ENCODE results near the gene KNCN.
A peak's percentile ranks its signal among the peaks of the same experiment; 100 is the strongest.

KNCN gene

DNA sequence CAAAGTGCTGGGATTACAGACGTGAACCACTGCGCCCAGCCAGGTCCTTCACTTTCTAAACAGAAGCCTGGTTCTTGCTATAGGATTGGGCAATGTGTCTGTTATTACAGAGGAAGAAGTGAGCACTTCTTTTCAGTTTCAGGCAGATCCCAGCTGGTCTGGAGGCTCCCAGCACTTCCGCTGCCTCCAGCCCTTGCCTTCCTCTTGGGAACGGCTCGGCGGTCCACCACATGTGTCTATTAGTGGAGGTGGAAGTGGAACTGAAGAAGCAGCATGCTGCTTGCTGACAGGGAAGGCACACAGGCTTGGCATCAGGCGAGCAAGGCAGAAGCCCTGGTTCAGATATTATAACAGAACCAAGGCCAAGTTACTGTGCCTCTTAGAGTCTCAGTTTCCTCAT is 35.6 kb upstream of the KNCN start:
- WGBS, 2 donors (ENCODE audit: extremely low coverage in 2 of 2, insufficient read length in 2 of 2, insufficient replicate concordance in 1 of 2) = no CpG with 5 or more reads among the region's 7 CpGs
- Histone ChIP-seq H4K8ac (ENCODE audit: low read depth, low read length) (no peak overlapping the region), H3K4me3 (ENCODE audit: low read length in 2 of 2) (no peak overlapping the region), H3K9me3 (replicated peaks in 1 of 2; ENCODE audit: control insufficient read depth in 2 of 2, insufficient read depth in 1 of 2, low read depth in 1 of 2, low read length in 2 of 2) (peaks cover 4 to 15% of the 10 kb centered on the region in 2 donors), H3K9ac (ENCODE audit: low read depth, low read length, poor library complexity) (no peak overlapping the region), H2AFZ (ENCODE audit: low read length) (no peak overlapping the region), H2BK12ac (ENCODE audit: low read length) (no peak overlapping the region), H2BK5ac (ENCODE audit: low read length) (no peak overlapping the region), H2BK120ac (ENCODE audit: low read depth, low read length) (no peak overlapping the region), H3K23ac (ENCODE audit: low read depth, low read length, poor library complexity) (no peak overlapping the region), H3K14ac (ENCODE audit: low read length) (no peak overlapping the region), H3K27ac (replicated peaks; ENCODE audit: low read length) (no peak overlapping the region), H3K27me3 (ENCODE audit: control insufficient read depth in 3 of 3, insufficient read depth in 3 of 3, low read depth in 1 of 3, low read length in 3 of 3) (no peaks in the 10 kb centered on the region), H2AK5ac (ENCODE audit: low read depth, low read length) (no peak overlapping the region), H3K36me3 (replicated peaks in 1 of 2; ENCODE audit: control insufficient read depth in 2 of 2, insufficient read depth in 2 of 2, low read length in 2 of 2) (peaks cover 9 to 60% of the 10 kb centered on the region in 2 donors), H2BK15ac (ENCODE audit: low read length) (no peak overlapping the region), H3K18ac (ENCODE audit: low read length) (no peak overlapping the region), H3K4me2 (ENCODE audit: insufficient read depth, low read length, poor library complexity, severe bottlenecking) (no peak overlapping the region), H4K91ac (ENCODE audit: low read depth, low read length, poor library complexity) (no peak overlapping the region), H3K4ac (ENCODE audit: low read length) (no peak overlapping the region), H3K79me1 (ENCODE audit: low read depth, low read length) (no peaks in the 10 kb centered on the region), H3K4me1 (ENCODE audit: control insufficient read depth in 2 of 2, insufficient read depth in 1 of 2, low read depth in 1 of 2, low read length in 2 of 2) (peaks cover 0 to 5% of the 10 kb centered on the region in 2 donors)
- DNase-seq (ENCODE audit: low spot score) = no peak

- no peak overlapping the region for H2AFZ ChIP-seq (ENCODE audit: low read length)
- H2AK5ac ChIP-seq (ENCODE audit: low read depth, low read length) = no peak overlapping the region
- H3K36me3 ChIP-seq (replicated peaks in 1 of 2; ENCODE audit: control insufficient read depth in 2 of 2, insufficient read depth in 2 of 2, low read length in 2 of 2) = peaks cover 10 to 58% of the 10 kb centered on the region in 2 donors
- no peak overlapping the region for H3K9ac ChIP-seq (ENCODE audit: low read depth, low read length, poor library complexity)
- no peak overlapping the region for H2BK120ac ChIP-seq (ENCODE audit: low read depth, low read length)
- H3K4me3 ChIP-seq (ENCODE audit: low read length in 2 of 2) = peak overlapping the region in 1 of 2 donors; percentile 19
- H3K18ac ChIP-seq (ENCODE audit: low read length) = no peak overlapping the region
- WGBS, 2 donors (ENCODE audit: extremely low coverage in 2 of 2, insufficient read length in 2 of 2, insufficient replicate concordance in 1 of 2) = no CpG with 5 or more reads among the region's 12 CpGs
- no peaks in the 10 kb centered on the region for H3K27me3 ChIP-seq (ENCODE audit: control insufficient read depth in 3 of 3, insufficient read depth in 3 of 3, low read depth in 1 of 3, low read length in 3 of 3)
- H2BK5ac ChIP-seq (ENCODE audit: low read length) = no peak overlapping the region
- H4K91ac ChIP-seq (ENCODE audit: low read depth, low read length, poor library complexity) = no peak overlapping the region
- no peak overlapping the region for H3K14ac ChIP-seq (ENCODE audit: low read length)
- peaks cover 0 to 5% of the 10 kb centered on the region in 2 donors for H3K4me1 ChIP-seq (ENCODE audit: control insufficient read depth in 2 of 2, insufficient read depth in 1 of 2, low read depth in 1 of 2, low read length in 2 of 2)
- H2BK12ac ChIP-seq (ENCODE audit: low read length) = no peak overlapping the region
- DNase-seq (ENCODE audit: low spot score) = no peak
- H3K4ac ChIP-seq (ENCODE audit: low read length) = no peak overlapping the region
- H2BK15ac ChIP-seq (ENCODE audit: low read length) = no peak overlapping the region
- no peak overlapping the region for H3K4me2 ChIP-seq (ENCODE audit: insufficient read depth, low read length, poor library complexity, severe bottlenecking)
- peaks cover 4 to 15% of the 10 kb centered on the region in 2 donors for H3K9me3 ChIP-seq (replicated peaks in 1 of 2; ENCODE audit: control insufficient read depth in 2 of 2, insufficient read depth in 1 of 2, low read depth in 1 of 2, low read length in 2 of 2)
- H4K8ac ChIP-seq (ENCODE audit: low read depth, low read length) = no peak overlapping the region
- no peak overlapping the region for H3K27ac ChIP-seq (replicated peaks; ENCODE audit: low read length)
- H3K79me1 ChIP-seq (ENCODE audit: low read depth, low read length) = no peaks in the 10 kb centered on the region
- no peak overlapping the region for H3K23ac ChIP-seq (ENCODE audit: low read depth, low read length, poor library complexity)
Observed at GRCh38 chr1:46585312-46585938, 34.0 kb upstream of the KNCN start.

DNA sequence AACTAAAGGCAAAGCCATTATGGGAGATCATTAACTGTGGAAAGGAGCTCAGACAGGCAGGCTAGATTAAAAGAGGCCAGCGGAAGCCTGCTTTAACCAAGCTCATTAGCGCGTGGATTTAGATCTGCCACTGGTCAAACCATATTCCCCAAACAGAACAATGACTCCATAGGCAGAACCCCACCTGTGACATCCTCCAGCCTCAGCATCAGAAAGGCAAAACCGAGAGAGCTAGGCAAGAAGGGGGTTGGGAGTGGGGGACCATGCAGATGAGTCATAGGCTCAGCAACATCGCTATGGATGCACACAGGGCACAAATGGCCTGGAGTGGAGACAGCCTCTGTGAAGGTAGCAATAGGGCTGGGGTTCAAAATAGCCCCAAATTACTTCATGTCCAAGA is 32.0 kb upstream of the KNCN start:
- Histone ChIP-seq H3K9me3 (replicated peaks in 1 of 2; ENCODE audit: control insufficient read depth in 2 of 2, insufficient read depth in 1 of 2, low read depth in 1 of 2, low read length in 2 of 2) (no peaks in the 10 kb centered on the region), H2AFZ (ENCODE audit: low read length) (no peak overlapping the region), H4K91ac (ENCODE audit: low read depth, low read length, poor library complexity) (no peak overlapping the region), H3K4ac (ENCODE audit: low read length) (no peak overlapping the region), H2BK12ac (ENCODE audit: low read length) (no peak overlapping the region), H2BK15ac (ENCODE audit: low read length) (no peak overlapping the region), H3K27me3 (ENCODE audit: control insufficient read depth in 3 of 3, insufficient read depth in 3 of 3, low read depth in 1 of 3, low read length in 3 of 3) (no peaks in the 10 kb centered on the region), H3K4me1 (ENCODE audit: control insufficient read depth in 2 of 2, insufficient read depth in 1 of 2, low read depth in 1 of 2, low read length in 2 of 2) (peaks cover 0 to 5% of the 10 kb centered on the region in 2 donors), H3K23ac (ENCODE audit: low read depth, low read length, poor library complexity) (no peak overlapping the region), H2AK5ac (ENCODE audit: low read depth, low read length) (no peak overlapping the region), H2BK120ac (ENCODE audit: low read depth, low read length) (no peak overlapping the region), H3K14ac (ENCODE audit: low read length) (no peak overlapping the region), H4K8ac (ENCODE audit: low read depth, low read length) (no peak overlapping the region), H3K4me2 (ENCODE audit: insufficient read depth, low read length, poor library complexity, severe bottlenecking) (no peak overlapping the region), H2BK5ac (ENCODE audit: low read length) (no peak overlapping the region), H3K79me1 (ENCODE audit: low read depth, low read length) (no peaks in the 10 kb centered on the region), H3K4me3 (ENCODE audit: low read length in 2 of 2) (no peak overlapping the region), H3K18ac (ENCODE audit: low read length) (no peak overlapping the region), H3K9ac (ENCODE audit: low read depth, low read length, poor library complexity) (no peak overlapping the region), H3K36me3 (replicated peaks in 1 of 2; ENCODE audit: control insufficient read depth in 2 of 2, insufficient read depth in 2 of 2, low read length in 2 of 2) (peaks cover 5 to 57% of the 10 kb centered on the region in 2 donors), H3K27ac (replicated peaks; ENCODE audit: low read length) (no peak overlapping the region)
- no peak for DNase-seq (ENCODE audit: low spot score)
- WGBS, 2 donors (ENCODE audit: extremely low coverage in 2 of 2, insufficient read length in 2 of 2, insufficient replicate concordance in 1 of 2) = no CpG with 5 or more reads among the region's 5 CpGs

- H2BK15ac ChIP-seq (ENCODE audit: low read length) = no peak overlapping the region
- H3K4me3 ChIP-seq (ENCODE audit: low read length in 2 of 2) = no peak overlapping the region
- no CpG with 5 or more reads among the region's 7 CpGs for WGBS, 2 donors (ENCODE audit: extremely low coverage in 2 of 2, insufficient read length in 2 of 2, insufficient replicate concordance in 1 of 2)
- no peak overlapping the region for H2AK5ac ChIP-seq (ENCODE audit: low read depth, low read length)
- DNase-seq (ENCODE audit: low spot score) = no peak
- no peak overlapping the region for H2BK5ac ChIP-seq (ENCODE audit: low read length)
- no peaks in the 10 kb centered on the region for H3K79me1 ChIP-seq (ENCODE audit: low read depth, low read length)
- H3K4ac ChIP-seq (ENCODE audit: low read length) = no peak overlapping the region
- H4K8ac ChIP-seq (ENCODE audit: low read depth, low read length) = no peak overlapping the region
- H3K27me3 ChIP-seq (ENCODE audit: control insufficient read depth in 3 of 3, insufficient read depth in 3 of 3, low read depth in 1 of 3, low read length in 3 of 3) = no peaks in the 10 kb centered on the region
- peaks cover 0 to 5% of the 10 kb centered on the region in 2 donors for H3K4me1 ChIP-seq (ENCODE audit: control insufficient read depth in 2 of 2, insufficient read depth in 1 of 2, low read depth in 1 of 2, low read length in 2 of 2)
- H2AFZ ChIP-seq (ENCODE audit: low read length) = no peak overlapping the region
- H3K14ac ChIP-seq (ENCODE audit: low read length) = no peak overlapping the region
- no peak overlapping the region for H3K23ac ChIP-seq (ENCODE audit: low read depth, low read length, poor library complexity)
- no peak overlapping the region for H3K4me2 ChIP-seq (ENCODE audit: insufficient read depth, low read length, poor library complexity, severe bottlenecking)
- H2BK120ac ChIP-seq (ENCODE audit: low read depth, low read length) = no peak overlapping the region
- no peak overlapping the region for H3K27ac ChIP-seq (replicated peaks; ENCODE audit: low read length)
- H3K36me3 ChIP-seq (replicated peaks in 1 of 2; ENCODE audit: control insufficient read depth in 2 of 2, insufficient read depth in 2 of 2, low read length in 2 of 2) = peaks cover 5 to 57% of the 10 kb centered on the region in 2 donors
- no peak overlapping the region for H3K18ac ChIP-seq (ENCODE audit: low read length)
- no peaks in the 10 kb centered on the region for H3K9me3 ChIP-seq (replicated peaks in 1 of 2; ENCODE audit: control insufficient read depth in 2 of 2, insufficient read depth in 1 of 2, low read depth in 1 of 2, low read length in 2 of 2)
- no peak overlapping the region for H3K9ac ChIP-seq (ENCODE audit: low read depth, low read length, poor library complexity)
- H4K91ac ChIP-seq (ENCODE audit: low read depth, low read length, poor library complexity) = no peak overlapping the region
- H2BK12ac ChIP-seq (ENCODE audit: low read length) = no peak overlapping the region
Observed at GRCh38 chr1:46582972-46583371, 31.5 kb upstream of the KNCN start.
